H9 (cell line): ENCODE data around the gene TNFRSF17. TPM values are rescaled to one million over a fixed set of nuclear protein-coding genes. Genes with fewer than 3 reads are reported as not detected.
"Not testable (repeated sequence)": the region's sequence is repeated elsewhere in the genome, so short reads cannot be mapped to it uniquely, and the experiment has no call there.

Source experiments
- DNase-seq: peaks from one replicate; pipeline ENCODE4 v3.0.0-alpha.2; 2017
- H2AFZ ChIP-seq: one replicate; pipeline ENCODE4 v1.6.1; 2013; ENCODE audit warnings: mild to moderate bottlenecking, low read length, control low read depth, moderate library complexity
- H2AK5ac ChIP-seq: 2 replicates; pipeline ENCODE4 v1.6.1; 2013; ENCODE audit warnings: low read length, control low read depth, mixed read lengths; ENCODE audit not compliant: insufficient read length
- H2BK120ac ChIP-seq: one replicate; pipeline ENCODE4 v1.6.1; 2013; ENCODE audit warnings: low read depth, mild to moderate bottlenecking, low read length, control low read depth, inconsistent platforms; ENCODE audit not compliant: poor library complexity, severe bottlenecking
- H2BK12ac ChIP-seq: 2 replicates; pipeline ENCODE4 v1.6.1; 2013; ENCODE audit warnings: low read length, control low read depth, mixed read lengths, low read depth; ENCODE audit not compliant: insufficient read length
- H2BK15ac ChIP-seq: 2 replicates; pipeline ENCODE4 v1.6.1; 2013; ENCODE audit warnings: low read depth, low read length, control low read depth
- H2BK20ac ChIP-seq: one replicate; pipeline ENCODE4 v1.6.1; 2013; ENCODE audit warnings: low read depth, mild to moderate bottlenecking, low read length, control low read depth, inconsistent platforms; ENCODE audit not compliant: poor library complexity, severe bottlenecking
- H2BK5ac ChIP-seq: 2 replicates; pipeline ENCODE4 v1.6.1; 2013; ENCODE audit warnings: low read length, control low read depth, mixed read lengths; ENCODE audit not compliant: insufficient read length
- H3K14ac ChIP-seq: 2 replicates; pipeline ENCODE4 v1.6.1; 2013; ENCODE audit warnings: low read length, control low read depth; ENCODE audit not compliant: insufficient read depth
- H3K18ac ChIP-seq: 2 replicates; pipeline ENCODE4 v1.6.1; 2013; ENCODE audit warnings: low read depth, mild to moderate bottlenecking, mixed read lengths, low read length, control low read depth; ENCODE audit not compliant: insufficient read length
- H3K23ac ChIP-seq: 2 replicates; pipeline ENCODE4 v1.6.1; 2013; ENCODE audit warnings: low read length, control low read depth, mixed read lengths, low read depth; ENCODE audit not compliant: insufficient read length
- H3K23me2 ChIP-seq: 2 replicates; pipeline ENCODE4 v1.6.1; 2013; ENCODE audit warnings: low read depth, mild to moderate bottlenecking, mixed read lengths, low read length, control low read depth; ENCODE audit not compliant: insufficient read length, poor library complexity, severe bottlenecking
- H3K27ac ChIP-seq: 2 replicates; pipeline ENCODE4 v1.5.1; 2013; ENCODE audit warnings: low read length, control low read depth, mixed read lengths, low read depth; ENCODE audit not compliant: insufficient read length
- H3K27me3 ChIP-seq: 2 replicates; pipeline ENCODE4 v1.6.1; 2013; ENCODE audit warnings: low read length, control low read depth, inconsistent platforms; ENCODE audit not compliant: insufficient read depth
- H3K4ac ChIP-seq: 2 replicates; pipeline ENCODE4 v1.6.1; 2013; ENCODE audit warnings: low read depth, mild to moderate bottlenecking, control low read depth, inconsistent platforms, low read length, moderate library complexity
- H3K4me1 ChIP-seq: 2 replicates; pipeline ENCODE4 v1.6.1; 2013; ENCODE audit warnings: low read length, control low read depth, inconsistent platforms; ENCODE audit not compliant: insufficient read depth
- H3K4me2 ChIP-seq: 2 replicates; pipeline ENCODE4 v1.6.1; 2013; ENCODE audit warnings: low read length, control low read depth, mixed read lengths; ENCODE audit not compliant: insufficient read length, insufficient read depth
- H3K56ac ChIP-seq: 2 replicates; pipeline ENCODE4 v1.6.1; 2013; ENCODE audit warnings: low read depth, mild to moderate bottlenecking, mixed read lengths, low read length, control low read depth; ENCODE audit not compliant: insufficient read length
- H3K79me1 ChIP-seq: 2 replicates; pipeline ENCODE4 v1.6.1; 2013; ENCODE audit warnings: low read depth, mild to moderate bottlenecking, moderate library complexity, low read length, control low read depth, inconsistent platforms; ENCODE audit not compliant: insufficient read depth, poor library complexity, severe bottlenecking
- H3K79me2 ChIP-seq: 2 replicates; pipeline ENCODE4 v1.6.1; 2013; ENCODE audit warnings: low read length, control low read depth, inconsistent platforms; ENCODE audit not compliant: insufficient read depth
- H3K9ac ChIP-seq: 2 replicates; pipeline ENCODE4 v1.6.1; 2013; ENCODE audit warnings: low read length, control low read depth, mixed read lengths; ENCODE audit not compliant: insufficient read length; ENCODE audit errors: extremely low read depth
- H3K9me3 ChIP-seq: one replicate; pipeline ENCODE4 v1.6.1; 2013; ENCODE audit warnings: low read depth, low read length, inconsistent platforms; ENCODE audit not compliant: control insufficient read depth
- H3T11ph ChIP-seq: one replicate; pipeline ENCODE4 v1.6.1; 2013; ENCODE audit warnings: mild to moderate bottlenecking, low read length, control low read depth, inconsistent platforms
- H4K20me1 ChIP-seq: one replicate; pipeline ENCODE4 v1.6.1; 2013; ENCODE audit not compliant: control insufficient read depth, insufficient read length, insufficient read depth
- H4K5ac ChIP-seq: 2 replicates; pipeline ENCODE4 v1.6.1; 2013; ENCODE audit warnings: low read depth, mild to moderate bottlenecking, mixed read lengths, low read length, control low read depth; ENCODE audit not compliant: insufficient read length
- H4K8ac ChIP-seq: replicated peaks from 2 replicates; pipeline ENCODE4 v1.6.1; 2013; ENCODE audit warnings: low read length, control low read depth, mixed read lengths, low read depth; ENCODE audit not compliant: insufficient read length
- H4K91ac ChIP-seq: 2 replicates; pipeline ENCODE4 v1.6.1; 2013; ENCODE audit warnings: low read depth, mild to moderate bottlenecking, moderate library complexity, mixed read lengths, low read length, control low read depth; ENCODE audit not compliant: insufficient read length
- H3K27ac Mint-ChIP-seq, 3 experiments: 2 replicates in 2 of 3; 3 replicates in 1 of 3; pipeline ENCODE4 v1.8.0; 2020 to 2021; ENCODE audit warnings: mixed read lengths in 3 of 3, mild to moderate bottlenecking in 1 of 3, moderate library complexity in 1 of 3
- H3K27me3 Mint-ChIP-seq: 2 replicates; pipeline ENCODE4 v1.8.0; 2021; ENCODE audit warnings: low read depth, mild to moderate bottlenecking, moderate library complexity, mixed read lengths
- H3K36me3 Mint-ChIP-seq, 3 experiments: 2 replicates in 2 of 3; 3 replicates in 1 of 3; pipeline ENCODE4 v1.8.0; 2020 to 2021; ENCODE audit warnings: low read depth in 3 of 3, mixed read lengths in 3 of 3; ENCODE audit not compliant: insufficient read depth in 1 of 3
- H3K4me1 Mint-ChIP-seq, 2 experiments: 2 replicates each; pipeline ENCODE4 v1.8.0; 2020; ENCODE audit warnings: mixed read lengths in 2 of 2
- H3K4me3 Mint-ChIP-seq, 2 experiments: 2 replicates in 1 of 2; 3 replicates in 1 of 2; pipeline ENCODE4 v1.8.0; 2020 to 2021; ENCODE audit warnings: mild to moderate bottlenecking in 2 of 2, mixed read lengths in 2 of 2, moderate library complexity in 1 of 2
- H3K9me3 Mint-ChIP-seq, 2 experiments: 2 replicates in 1 of 2; 3 replicates in 1 of 2; pipeline ENCODE4 v1.8.0; 2020; ENCODE audit warnings: mild to moderate bottlenecking in 2 of 2, mixed read lengths in 2 of 2, moderate library complexity in 1 of 2
- WGBS: extraction: QIAGEN DNeasy Blood & Tissue Kit; methylation state at CpG from one replicate; pipeline ENCODE4 v1.1.7; 2013; ENCODE audit warnings: missing lambda C conversion rate, low lambda C conversion rate, mixed read lengths; ENCODE audit not compliant: insufficient read length; ENCODE audit errors: extremely low coverage; 5-methylcytosine and 5-hydroxymethylcytosine counted together
- total RNA-seq: library from RNA; stranded (reverse); gene quantifications from 2 replicates; pipeline ENCODE4 v1.2.1, GENCODE V29; 2021
- TF ChIP-seq, protein P1 (sequence below): fragments of 200-600 bp; sonication (generic); conservative IDR thresholded peaks from 3 replicates; pipeline ENCODE4 v1.8.0; 2021; ENCODE audit warnings: antibody characterized with exemption, mild to moderate bottlenecking

The TNFRSF17 gene
- total RNA-seq, 1 experiment from 2014 or later, result not detected

DNA sequence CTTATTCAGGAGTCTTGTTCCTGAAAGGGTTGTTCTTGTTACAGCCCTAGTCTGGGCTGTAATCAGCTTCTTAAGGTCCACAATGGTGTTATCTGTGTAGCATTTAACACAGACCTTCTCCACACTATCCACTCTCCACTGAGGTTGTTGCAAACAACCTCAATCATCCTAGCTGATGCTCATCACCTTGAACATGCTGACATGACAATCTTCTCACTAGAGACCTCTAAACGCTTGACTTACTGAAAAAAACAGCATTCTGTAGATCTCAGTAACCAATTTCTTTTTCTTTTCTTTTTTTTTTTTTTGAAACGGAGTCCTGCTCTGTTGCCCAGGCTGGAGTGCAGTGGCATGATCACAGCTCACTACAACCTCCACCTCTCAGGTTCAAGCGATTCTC, 3.6 kb downstream of the TNFRSF17 start:
- Histone ChIP-seq H2BK120ac (no peak overlapping the region), H3K56ac (no peak overlapping the region), H4K8ac (no peak overlapping the region), H3K79me1 (no peaks in the 10 kb centered on the region), H3K4me2 (no peak overlapping the region), H3K14ac (no peak overlapping the region), H4K20me1 (no peaks in the 10 kb centered on the region), H3K4me1 (no peaks in the 10 kb centered on the region), H3K9me3 (no peaks in the 10 kb centered on the region), H3T11ph (no peak overlapping the region), H2BK5ac (no peak overlapping the region), H2BK12ac (no peak overlapping the region), H2BK20ac (no peak overlapping the region), H3K23ac (no peak overlapping the region), H3K18ac (no peak overlapping the region), H3K79me2 (no peaks in the 10 kb centered on the region), H3K27me3 (no peaks in the 10 kb centered on the region), H2BK15ac (no peak overlapping the region), H4K91ac (no peak overlapping the region), H3K9ac (no peak overlapping the region), H3K27ac (no peak overlapping the region), H2AK5ac (no peak overlapping the region), H3K4ac (no peak overlapping the region), H3K23me2 (no peaks in the 10 kb centered on the region), H2AFZ (no peak overlapping the region), H4K5ac (no peak overlapping the region)
- H3K4me3 Mint-ChIP-seq, result no peak overlapping the region
- H3K4me1 Mint-ChIP-seq, result no peaks in the 10 kb centered on the region
- TF ChIP-seq, protein P1, sequence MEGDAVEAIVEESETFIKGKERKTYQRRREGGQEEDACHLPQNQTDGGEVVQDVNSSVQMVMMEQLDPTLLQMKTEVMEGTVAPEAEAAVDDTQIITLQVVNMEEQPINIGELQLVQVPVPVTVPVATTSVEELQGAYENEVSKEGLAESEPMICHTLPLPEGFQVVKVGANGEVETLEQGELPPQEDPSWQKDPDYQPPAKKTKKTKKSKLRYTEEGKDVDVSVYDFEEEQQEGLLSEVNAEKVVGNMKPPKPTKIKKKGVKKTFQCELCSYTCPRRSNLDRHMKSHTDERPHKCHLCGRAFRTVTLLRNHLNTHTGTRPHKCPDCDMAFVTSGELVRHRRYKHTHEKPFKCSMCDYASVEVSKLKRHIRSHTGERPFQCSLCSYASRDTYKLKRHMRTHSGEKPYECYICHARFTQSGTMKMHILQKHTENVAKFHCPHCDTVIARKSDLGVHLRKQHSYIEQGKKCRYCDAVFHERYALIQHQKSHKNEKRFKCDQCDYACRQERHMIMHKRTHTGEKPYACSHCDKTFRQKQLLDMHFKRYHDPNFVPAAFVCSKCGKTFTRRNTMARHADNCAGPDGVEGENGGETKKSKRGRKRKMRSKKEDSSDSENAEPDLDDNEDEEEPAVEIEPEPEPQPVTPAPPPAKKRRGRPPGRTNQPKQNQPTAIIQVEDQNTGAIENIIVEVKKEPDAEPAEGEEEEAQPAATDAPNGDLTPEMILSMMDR, result no peak
- no peaks in the 10 kb centered on the region for H3K9me3 Mint-ChIP-seq
- H3K27me3 Mint-ChIP-seq, result no peaks in the 10 kb centered on the region
- H3K36me3 Mint-ChIP-seq, result peaks cover 0 to 5% (median under 1%) of the 10 kb centered on the region in 3 experiments; a peak in 2 of 7 replicates
- no CpG with 5 or more reads among the region's 3 CpGs for WGBS
- H3K27ac Mint-ChIP-seq, result no peak overlapping the region
- DNase-seq, result no peak

DNA sequence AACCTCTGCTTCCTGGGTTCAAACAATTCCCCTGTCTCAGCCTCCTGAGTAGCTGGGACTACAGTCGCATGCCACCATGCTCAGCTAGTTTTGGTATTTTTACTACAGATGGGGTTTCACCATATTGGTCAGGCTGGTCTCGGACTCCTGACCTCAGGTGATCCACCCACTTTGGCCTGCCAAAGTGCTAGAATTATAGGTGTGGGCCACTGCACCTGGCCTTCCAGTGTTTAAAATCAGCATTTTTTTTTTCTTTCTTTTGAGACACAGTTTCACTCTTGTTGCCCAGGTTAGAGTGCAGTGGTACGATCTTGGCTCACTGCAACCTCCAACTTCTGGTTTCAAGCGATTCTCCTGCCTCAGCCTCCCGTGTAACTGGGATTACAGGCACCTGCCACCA, 5.3 kb downstream of the TNFRSF17 start:
- not testable (repeated sequence) for H2AK5ac ChIP-seq, H3K18ac ChIP-seq, DNase-seq, H3K56ac ChIP-seq, H2BK12ac ChIP-seq, H3T11ph ChIP-seq, H4K20me1 ChIP-seq, H3K23me2 ChIP-seq, H3K79me2 ChIP-seq, H3K4me2 ChIP-seq, H3K23ac ChIP-seq, H2BK15ac ChIP-seq, H3K27me3 Mint-ChIP-seq, H2BK120ac ChIP-seq, H3K9me3 ChIP-seq, H3K9me3 Mint-ChIP-seq, H3K27ac Mint-ChIP-seq, H3K4ac ChIP-seq, H4K5ac ChIP-seq, H3K4me1 Mint-ChIP-seq, H4K91ac ChIP-seq, H2BK20ac ChIP-seq, H3K4me3 Mint-ChIP-seq, H4K8ac ChIP-seq, H3K27ac ChIP-seq, H2BK5ac ChIP-seq, H3K27me3 ChIP-seq, H2AFZ ChIP-seq, H3K9ac ChIP-seq, H3K79me1 ChIP-seq, H3K14ac ChIP-seq, H3K4me1 ChIP-seq
- H3K36me3 Mint-ChIP-seq, result peaks cover 0 to 14% (median 10%) of the 10 kb centered on the region in 3 experiments; a peak in 3 of 7 replicates
- WGBS, result no CpG with 5 or more reads among the region's 5 CpGs
